Osteocyte (in vitro differentiated cells): ENCODE results near the gene BIRC6. TPM values are rescaled to one million over a fixed set of nuclear protein-coding genes. Genes with fewer than 3 reads are reported as not detected.

Experiments used
- DNase-seq: peaks from one replicate; pipeline ENCODE4 v3.0.0; 2021; ENCODE audit warnings: mixed read lengths; ENCODE audit not compliant: unreplicated experiment; ENCODE audit errors: extremely low spot score
- H3K27ac Mint-ChIP-seq: one replicate; pipeline ENCODE4 v1.8.0; 2021; ENCODE audit warnings: mild to moderate bottlenecking, mixed read lengths; ENCODE audit not compliant: unreplicated experiment
- H3K27me3 Mint-ChIP-seq: one replicate; pipeline ENCODE4 v1.8.0; 2021; ENCODE audit warnings: mixed read lengths; ENCODE audit not compliant: unreplicated experiment
- H3K36me3 Mint-ChIP-seq: one replicate; pipeline ENCODE4 v1.8.0; 2021; ENCODE audit warnings: mixed read lengths; ENCODE audit not compliant: unreplicated experiment
- H3K4me1 Mint-ChIP-seq: one replicate; pipeline ENCODE4 v1.8.0; 2021; ENCODE audit warnings: mixed read lengths; ENCODE audit not compliant: unreplicated experiment
- H3K4me3 Mint-ChIP-seq: one replicate; pipeline ENCODE4 v1.8.0; 2021; ENCODE audit warnings: mild to moderate bottlenecking, moderate library complexity, mixed read lengths; ENCODE audit not compliant: unreplicated experiment
- H3K9me3 Mint-ChIP-seq: one replicate; pipeline ENCODE4 v1.8.0; 2021; ENCODE audit warnings: mixed read lengths; ENCODE audit not compliant: unreplicated experiment
- total RNA-seq: library from RNA; stranded (reverse); gene quantifications from 2 replicates; pipeline ENCODE4 v1.2.1, GENCODE V29; 2021
- TF ChIP-seq, protein P1 (sequence below): fragments of 200-600 bp; sonication (generic); IDR thresholded peaks from 2 replicates; pipeline ENCODE4 v1.5.0; 2021; ENCODE audit warnings: antibody characterized with exemption, mild to moderate bottlenecking, moderate library complexity

Gene BIRC6
- total RNA-seq, 1 donor from 2014 or later, result 98.8 TPM

DNA sequence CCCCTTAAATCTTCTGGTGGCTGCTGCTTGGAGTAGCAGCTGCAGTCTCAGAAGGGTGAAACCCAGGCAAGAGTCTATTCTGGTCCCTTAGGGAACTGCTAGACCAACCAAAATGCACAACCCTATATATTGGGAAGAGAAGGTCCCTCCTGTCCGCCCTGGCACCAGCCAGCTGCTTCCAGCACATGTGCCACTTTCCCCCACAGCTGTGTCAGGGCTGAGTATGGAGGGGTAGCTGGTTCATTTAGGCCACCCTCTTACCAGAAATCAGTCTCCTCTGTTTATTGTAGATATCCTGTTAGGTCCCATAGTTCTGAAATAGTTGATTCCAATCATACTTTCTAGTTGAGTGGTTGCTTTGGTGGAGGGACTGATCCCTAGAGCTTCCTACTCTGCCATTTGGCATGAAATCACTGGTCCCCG is 68.9 kb downstream of the BIRC6 start:
- Mint-ChIP-seq H3K27ac (peak overlapping the region; percentile 36), H3K4me1 (peaks cover 57% of the 10 kb centered on the region), H3K9me3 (no peaks in the 10 kb centered on the region), H3K4me3 (no peak overlapping the region), H3K27me3 (no peaks in the 10 kb centered on the region), H3K36me3 (peaks cover 10% of the 10 kb centered on the region)
- DNase-seq, result no peak
- TF ChIP-seq, protein P1, sequence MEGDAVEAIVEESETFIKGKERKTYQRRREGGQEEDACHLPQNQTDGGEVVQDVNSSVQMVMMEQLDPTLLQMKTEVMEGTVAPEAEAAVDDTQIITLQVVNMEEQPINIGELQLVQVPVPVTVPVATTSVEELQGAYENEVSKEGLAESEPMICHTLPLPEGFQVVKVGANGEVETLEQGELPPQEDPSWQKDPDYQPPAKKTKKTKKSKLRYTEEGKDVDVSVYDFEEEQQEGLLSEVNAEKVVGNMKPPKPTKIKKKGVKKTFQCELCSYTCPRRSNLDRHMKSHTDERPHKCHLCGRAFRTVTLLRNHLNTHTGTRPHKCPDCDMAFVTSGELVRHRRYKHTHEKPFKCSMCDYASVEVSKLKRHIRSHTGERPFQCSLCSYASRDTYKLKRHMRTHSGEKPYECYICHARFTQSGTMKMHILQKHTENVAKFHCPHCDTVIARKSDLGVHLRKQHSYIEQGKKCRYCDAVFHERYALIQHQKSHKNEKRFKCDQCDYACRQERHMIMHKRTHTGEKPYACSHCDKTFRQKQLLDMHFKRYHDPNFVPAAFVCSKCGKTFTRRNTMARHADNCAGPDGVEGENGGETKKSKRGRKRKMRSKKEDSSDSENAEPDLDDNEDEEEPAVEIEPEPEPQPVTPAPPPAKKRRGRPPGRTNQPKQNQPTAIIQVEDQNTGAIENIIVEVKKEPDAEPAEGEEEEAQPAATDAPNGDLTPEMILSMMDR, result no peak

DNA sequence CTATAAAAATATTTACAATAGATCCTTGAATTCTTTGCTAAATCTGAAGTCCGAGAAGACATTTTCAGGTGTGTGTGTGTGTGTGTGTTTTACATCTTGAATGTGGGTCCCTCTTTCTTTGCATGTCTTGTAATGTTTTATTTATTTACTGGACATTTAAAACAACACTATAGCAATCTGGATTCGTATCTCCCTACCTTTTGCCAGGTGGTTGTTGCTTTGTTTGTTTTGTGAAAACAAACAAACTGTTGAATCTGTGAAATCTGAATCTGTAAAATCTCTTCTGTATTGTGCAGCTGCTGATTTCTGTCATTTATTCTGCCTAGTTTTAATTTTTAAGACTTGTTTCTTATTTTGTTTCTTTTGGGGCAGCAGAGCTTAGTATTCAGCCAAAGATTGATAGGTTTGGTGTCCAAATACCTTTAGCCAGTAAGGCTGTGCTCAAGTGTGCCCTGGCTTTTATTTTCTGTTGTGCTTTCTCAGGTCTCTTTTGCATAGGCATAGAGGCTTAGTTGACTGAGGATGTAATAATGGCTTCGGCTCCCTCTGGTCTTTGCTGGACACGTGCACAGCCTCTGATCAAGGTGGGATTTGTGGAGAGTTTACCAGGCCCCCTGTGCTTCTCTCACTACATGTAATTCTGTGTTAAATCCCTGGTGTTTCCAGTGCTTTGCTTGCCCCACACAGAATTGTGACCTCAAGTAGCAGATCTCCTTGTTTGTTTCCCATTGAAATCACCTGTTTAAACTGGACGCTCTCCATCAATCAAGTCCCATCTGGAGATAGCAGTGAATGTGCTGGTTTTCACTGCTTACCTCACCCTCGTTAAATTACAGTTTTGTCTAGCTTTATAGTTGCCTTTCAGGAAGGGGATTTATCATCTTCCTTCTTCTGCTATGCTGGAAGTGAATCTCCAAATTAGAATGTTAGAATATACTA is 71.1 kb downstream of the BIRC6 start:
- H3K4me3 Mint-ChIP-seq, result no peak overlapping the region
- H3K27me3 Mint-ChIP-seq, result no peaks in the 10 kb centered on the region
- H3K4me1 Mint-ChIP-seq, result peaks cover 37% of the 10 kb centered on the region
- H3K9me3 Mint-ChIP-seq, result no peaks in the 10 kb centered on the region
- TF ChIP-seq, protein P1, result no peak
- no peak for DNase-seq
- peak overlapping the region; percentile 19 for H3K27ac Mint-ChIP-seq
- H3K36me3 Mint-ChIP-seq, result peaks cover 17% of the 10 kb centered on the region

DNA sequence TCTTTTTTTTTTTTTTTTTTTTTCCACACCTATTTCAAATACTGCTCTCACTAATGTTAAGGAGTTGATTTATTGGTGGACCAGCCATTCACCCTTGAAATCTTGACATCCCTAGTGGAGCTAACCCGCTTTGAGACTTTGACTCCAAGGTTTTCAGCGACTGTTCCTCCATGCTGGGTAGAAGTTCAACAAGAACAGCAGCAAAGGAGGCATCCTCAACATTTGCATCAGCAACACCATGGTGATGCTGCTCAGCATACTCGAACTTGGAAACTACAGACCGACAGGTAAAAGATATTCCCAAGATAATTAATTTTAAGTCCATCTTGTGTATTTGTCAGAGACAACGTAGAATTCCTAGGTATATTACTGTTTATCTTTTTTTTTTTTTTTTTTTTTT is 74.0 kb downstream of the BIRC6 start:
- TF ChIP-seq, protein P1, result no peak
- Mint-ChIP-seq H3K27ac (no peak overlapping the region), H3K4me3 (no peak overlapping the region), H3K36me3 (peaks cover 21% of the 10 kb centered on the region), H3K9me3 (no peaks in the 10 kb centered on the region), H3K27me3 (no peaks in the 10 kb centered on the region), H3K4me1 (peaks cover 20% of the 10 kb centered on the region)
- DNase-seq, result no peak

DNA sequence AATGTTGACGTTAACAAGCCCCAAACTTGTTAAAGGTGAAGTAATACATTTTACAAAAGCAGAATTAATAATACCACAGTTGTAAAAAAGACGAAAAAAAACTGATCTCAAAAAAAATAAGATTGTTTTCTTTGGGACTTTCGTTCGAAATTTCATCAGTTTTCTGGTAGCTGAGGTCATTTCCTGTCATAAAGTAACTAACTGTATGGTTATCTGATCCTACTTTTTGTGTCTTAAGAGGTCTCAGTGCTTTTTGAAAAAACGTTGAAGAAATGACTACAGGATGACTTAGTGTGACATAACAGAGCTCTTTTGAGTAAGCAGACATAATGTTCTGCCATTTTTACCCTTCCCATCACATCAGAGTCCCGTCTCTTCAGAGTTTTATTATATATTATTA is 79.3 kb downstream of the BIRC6 start:
- peaks cover 32% of the 10 kb centered on the region for H3K36me3 Mint-ChIP-seq
- no peak overlapping the region for H3K4me3 Mint-ChIP-seq
- TF ChIP-seq, protein P1, result no peak
- no peaks in the 10 kb centered on the region for H3K27me3 Mint-ChIP-seq
- H3K27ac Mint-ChIP-seq, result peak overlapping the region; percentile 44
- H3K4me1 Mint-ChIP-seq, result peaks cover 1% of the 10 kb centered on the region
- H3K9me3 Mint-ChIP-seq, result no peaks in the 10 kb centered on the region
- DNase-seq, result no peak

DNA sequence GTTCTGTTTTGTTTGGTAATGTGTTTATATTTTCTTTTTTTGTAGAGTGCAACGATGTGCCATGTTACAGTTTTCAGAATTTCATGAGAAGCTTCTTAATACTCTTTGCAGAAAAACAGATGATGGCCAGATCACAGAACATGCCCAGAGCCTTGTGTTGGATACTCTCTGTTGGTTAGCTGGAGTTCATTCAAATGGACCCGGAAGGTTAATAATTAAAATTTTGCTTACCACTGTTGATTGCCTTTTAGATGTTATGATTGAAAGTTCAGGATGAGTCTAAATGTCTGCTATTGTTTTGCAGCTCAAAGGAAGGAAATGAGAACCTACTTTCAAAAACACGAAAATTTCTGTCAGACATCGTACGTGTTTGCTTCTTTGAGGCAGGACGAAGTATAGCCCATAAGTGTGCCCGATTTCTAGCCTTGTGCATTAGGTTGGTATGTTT is 85.2 kb downstream of the BIRC6 start:
- no peaks in the 10 kb centered on the region for H3K9me3 Mint-ChIP-seq
- no peaks in the 10 kb centered on the region for H3K4me1 Mint-ChIP-seq
- no peak overlapping the region for H3K27ac Mint-ChIP-seq
- no peak for DNase-seq
- no peaks in the 10 kb centered on the region for H3K27me3 Mint-ChIP-seq
- TF ChIP-seq, protein P1, result no peak
- peaks cover 51% of the 10 kb centered on the region for H3K36me3 Mint-ChIP-seq
- H3K4me3 Mint-ChIP-seq, result no peak overlapping the region
